K562 (cell line): ENCODE results near the gene RUSC1. TPM values are rescaled to one million over a fixed set of nuclear protein-coding genes. Genes with fewer than 3 reads are reported as not detected.

Experiments
- BACH1 ChIP-seq: fragments of 200-800 bp; sonication (Bioruptor generic); IDR thresholded peaks from 2 replicates; pipeline ENCODE4 v1.6.1; 2016; ENCODE audit warnings: missing genetic modification characterization, missing compliant biosample characterization
- BRCA1 ChIP-seq, 2 experiments: fragments of 450-650 bp in 1 of 2; sonication (generic) in 1 of 2; formaldehyde crosslinking in 1 of 2; IDR thresholded peaks; 2 replicates each; pipeline versions ENCODE4 v1.5.0 to v1.6.1; 2017 to 2020; ENCODE audit warnings: mild to moderate bottlenecking in 1 of 2, missing genetic modification reagents in 1 of 2
- BRF1 ChIP-seq: IDR thresholded peaks from 3 replicates; pipeline ENCODE4 v1.6.1; 2011; ENCODE audit warnings: borderline replicate concordance, mild to moderate bottlenecking; ENCODE audit not compliant: insufficient read length; ENCODE audit errors: extremely low read depth
- CBX2 ChIP-seq: fragments of 200-600 bp; sonication (generic); IDR thresholded peaks from one replicate; pipeline ENCODE4 v1.6.1; 2012; ENCODE audit warnings: mild to moderate bottlenecking, low read length, inconsistent platforms; ENCODE audit not compliant: insufficient read depth, poor library complexity, severe bottlenecking
- ELK1 ChIP-seq: sonication (generic); formaldehyde crosslinking; IDR thresholded peaks from 2 replicates; pipeline ENCODE4 v1.8.1; 2022; ENCODE audit warnings: missing genetic modification reagents
- HDAC8 ChIP-seq: fragments of 450-650 bp; IDR thresholded peaks from 2 replicates; pipeline ENCODE4 v1.6.1; 2016; ENCODE audit warnings: mild to moderate bottlenecking, missing genetic modification characterization, moderate library complexity, missing compliant biosample characterization
- HMGXB4 ChIP-seq: sonication (generic); formaldehyde crosslinking; IDR thresholded peaks from 2 replicates; pipeline ENCODE4 v1.8.1; 2023; ENCODE audit warnings: mild to moderate bottlenecking, missing genetic modification reagents
- KLF10 ChIP-seq: fragments of 250-450 bp; sonication (Bioruptor Pico); IDR thresholded peaks from 2 replicates; pipeline ENCODE4 v1.6.1; 2021; ENCODE audit warnings: matching md5 sums
- MYBL2 ChIP-seq, 2 experiments: fragments of 450-650 bp in 1 of 2; sonication (generic) in 1 of 2; formaldehyde crosslinking in 1 of 2; IDR thresholded peaks; 2 replicates each; pipeline versions ENCODE4 v1.6.1 to v1.8.1; 2017 to 2022; ENCODE audit warnings: borderline replicate concordance in 1 of 2, inconsistent platforms in 1 of 2, low read depth in 1 of 2, mild to moderate bottlenecking in 1 of 2, missing genetic modification reagents in 1 of 2, moderate library complexity in 1 of 2
- TBP ChIP-seq: optimal IDR thresholded peaks from 2 replicates; pipeline ENCODE3; 2011; ENCODE audit warnings: low read depth, low read length, improper control_type of control experiment
- YBX1 ChIP-seq: fragments of 450-650 bp; IDR thresholded peaks from 2 replicates; pipeline ENCODE4 v1.7.1; 2016; ENCODE audit warnings: mild to moderate bottlenecking
- ZBED1 ChIP-seq: IDR thresholded peaks from 2 replicates; pipeline ENCODE4 v1.6.1; 2014
- ZNF253 ChIP-seq: fragments of 250-450 bp; sonication (Bioruptor Pico); conservative IDR thresholded peaks from 2 replicates; pipeline ENCODE4 v1.6.1; 2021; ENCODE audit warnings: mild to moderate bottlenecking
- polyA plus RNA-seq, 8 experiments: library from polyadenylated mRNA; depleted of rRNA in 4 of 8; stranded (reverse) in 5 of 8; unstranded in 3 of 8; fragments of >200 nt; fragmentation: Nextera tagmentation in 2 of 8; fragmentation: Illumina TruSeq in 1 of 8; extraction: Ambion mirVana in 2 of 8; extraction: Trizol in 1 of 8; gene quantifications; 2 replicates each; pipeline versions ENCODE4 v1.2.1 to v1.2.3, GENCODE V29; 2011 to 2014; ENCODE audit warnings: inconsistent platforms in 1 of 8, missing spikeins in 1 of 8
- total RNA-seq, 7 experiments: library from RNA; depleted of rRNA in 6 of 7; stranded (reverse); fragments of >200 nt in 6 of 7; fragmentation: Illumina TruSeq in 2 of 7; extraction: Trizol in 2 of 7; gene quantifications; 2 replicates each; pipeline versions ENCODE4 v1.2.1 to v1.2.3, GENCODE V29; 2011 to 2021; ENCODE audit warnings: low replicate concordance in 1 of 7
- TF ChIP-seq, protein P1 (sequence below): fragments of 250-450 bp; sonication (Bioruptor Pico); IDR thresholded peaks from 2 replicates; pipeline ENCODE4 v1.4.0; 2020
- TF ChIP-seq, protein P2 (sequence below): fragments of 150-350 bp; IDR thresholded peaks from 2 replicates; pipeline ENCODE4 v1.6.1; 2014; ENCODE audit warnings: low read depth, mild to moderate bottlenecking, low read length, borderline replicate concordance
- TF ChIP-seq, protein P3 (sequence below): fragments of 450-650 bp; IDR thresholded peaks from 2 replicates; pipeline ENCODE4 v1.6.1; 2016; ENCODE audit warnings: low read depth, mild to moderate bottlenecking, moderate library complexity
- TF ChIP-seq, protein P4 (sequence below): fragments of 450-650 bp; IDR thresholded peaks from 2 replicates; pipeline ENCODE4 v1.6.1; 2016; ENCODE audit warnings: missing biosample characterization, missing genetic modification characterization

RUSC1 gene
- total and polyA plus RNA-seq, 9 of the 15 experiments (the other 6 are each of a cell fraction or from before 2014, with no cell fraction given): 5.7 to 68.3 (median 33.6) TPM

DNA sequence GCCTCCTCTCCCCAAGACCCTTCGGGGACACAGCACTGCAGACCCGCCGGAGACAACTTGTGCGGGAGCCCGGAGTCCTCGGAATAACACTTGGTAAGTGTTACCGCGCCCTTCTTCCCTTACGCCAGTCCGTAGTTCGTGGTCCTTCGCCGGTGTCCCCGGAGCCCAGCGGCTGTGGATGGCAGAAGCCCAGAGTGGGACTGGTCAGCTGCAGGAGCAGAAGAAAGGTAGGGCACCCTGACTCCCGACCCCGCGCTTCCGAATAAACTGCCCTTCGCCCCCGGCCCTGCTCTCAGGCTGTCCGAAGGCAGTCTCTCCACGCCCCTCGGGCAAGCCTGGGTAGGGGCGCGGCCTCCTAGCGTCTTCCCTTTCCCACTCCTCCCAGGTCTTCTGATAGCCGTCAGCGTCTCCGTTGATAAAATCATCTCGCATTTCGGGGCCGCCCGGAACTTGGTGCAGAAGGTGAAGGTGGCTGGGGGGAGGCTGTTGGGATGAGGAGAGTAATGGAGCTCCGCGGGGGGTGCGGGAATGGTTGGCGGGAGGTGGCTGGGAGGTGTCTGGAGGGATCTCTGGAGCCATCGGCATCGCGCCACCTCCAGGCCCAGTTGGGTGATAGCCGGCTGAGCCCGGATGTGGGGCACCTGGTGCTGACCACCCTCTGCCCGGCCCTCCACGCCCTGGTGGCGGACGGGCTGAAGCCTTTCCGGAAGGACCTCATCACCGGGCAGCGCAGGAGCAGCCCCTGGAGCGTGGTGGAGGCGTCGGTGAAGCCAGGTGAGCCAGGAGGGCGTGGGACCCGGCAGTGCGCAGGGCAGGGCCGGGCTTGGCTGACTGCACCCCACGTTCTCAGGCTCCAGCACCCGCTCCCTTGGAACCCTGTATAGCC, 4.3 kb downstream of the RUSC1 start (continued):
- TF ChIP-seq ZNF253 (CRISPR knock-in tag) (no peak), MYBL2 (IDR thresholded peaks at IDR 0.05; ENCODE audit: low read depth) (no peak), MYBL2 (CRISPR knock-in tag; IDR thresholded peaks at IDR 0.05; ENCODE audit: borderline replicate concordance) (no peak), HDAC8 (no peak), ELK1 (CRISPR knock-in tag) (no peak), BACH1 (tag) (no peak), HMGXB4 (CRISPR knock-in tag) (no peak), TBP (no peak), BRCA1 (IDR thresholded peaks at IDR 0.05) (no peak), BRCA1 (CRISPR knock-in tag; IDR thresholded peaks at IDR 0.05) (no peak), ZBED1 (no peak), BRF1 (no peak), KLF10 (no peak), YBX1 (no peak), CBX2 (no peak)
- TF ChIP-seq, protein P1, sequence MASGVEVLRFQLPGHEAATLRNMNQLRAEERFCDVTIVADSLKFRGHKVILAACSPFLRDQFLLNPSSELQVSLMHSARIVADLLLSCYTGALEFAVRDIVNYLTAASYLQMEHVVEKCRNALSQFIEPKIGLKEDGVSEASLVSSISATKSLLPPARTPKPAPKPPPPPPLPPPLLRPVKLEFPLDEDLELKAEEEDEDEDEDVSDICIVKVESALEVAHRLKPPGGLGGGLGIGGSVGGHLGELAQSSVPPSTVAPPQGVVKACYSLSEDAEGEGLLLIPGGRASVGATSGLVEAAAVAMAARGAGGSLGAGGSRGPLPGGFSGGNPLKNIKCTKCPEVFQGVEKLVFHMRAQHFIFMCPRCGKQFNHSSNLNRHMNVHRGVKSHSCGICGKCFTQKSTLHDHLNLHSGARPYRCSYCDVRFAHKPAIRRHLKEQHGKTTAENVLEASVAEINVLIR (CRISPR knock-in tag): no peak
- TF ChIP-seq, protein P2, sequence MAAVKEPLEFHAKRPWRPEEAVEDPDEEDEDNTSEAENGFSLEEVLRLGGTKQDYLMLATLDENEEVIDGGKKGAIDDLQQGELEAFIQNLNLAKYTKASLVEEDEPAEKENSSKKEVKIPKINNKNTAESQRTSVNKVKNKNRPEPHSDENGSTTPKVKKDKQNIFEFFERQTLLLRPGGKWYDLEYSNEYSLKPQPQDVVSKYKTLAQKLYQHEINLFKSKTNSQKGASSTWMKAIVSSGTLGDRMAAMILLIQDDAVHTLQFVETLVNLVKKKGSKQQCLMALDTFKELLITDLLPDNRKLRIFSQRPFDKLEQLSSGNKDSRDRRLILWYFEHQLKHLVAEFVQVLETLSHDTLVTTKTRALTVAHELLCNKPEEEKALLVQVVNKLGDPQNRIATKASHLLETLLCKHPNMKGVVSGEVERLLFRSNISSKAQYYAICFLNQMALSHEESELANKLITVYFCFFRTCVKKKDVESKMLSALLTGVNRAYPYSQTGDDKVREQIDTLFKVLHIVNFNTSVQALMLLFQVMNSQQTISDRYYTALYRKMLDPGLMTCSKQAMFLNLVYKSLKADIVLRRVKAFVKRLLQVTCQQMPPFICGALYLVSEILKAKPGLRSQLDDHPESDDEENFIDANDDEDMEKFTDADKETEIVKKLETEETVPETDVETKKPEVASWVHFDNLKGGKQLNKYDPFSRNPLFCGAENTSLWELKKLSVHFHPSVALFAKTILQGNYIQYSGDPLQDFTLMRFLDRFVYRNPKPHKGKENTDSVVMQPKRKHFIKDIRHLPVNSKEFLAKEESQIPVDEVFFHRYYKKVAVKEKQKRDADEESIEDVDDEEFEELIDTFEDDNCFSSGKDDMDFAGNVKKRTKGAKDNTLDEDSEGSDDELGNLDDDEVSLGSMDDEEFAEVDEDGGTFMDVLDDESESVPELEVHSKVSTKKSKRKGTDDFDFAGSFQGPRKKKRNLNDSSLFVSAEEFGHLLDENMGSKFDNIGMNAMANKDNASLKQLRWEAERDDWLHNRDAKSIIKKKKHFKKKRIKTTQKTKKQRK: no peak
- TF ChIP-seq, protein P3, sequence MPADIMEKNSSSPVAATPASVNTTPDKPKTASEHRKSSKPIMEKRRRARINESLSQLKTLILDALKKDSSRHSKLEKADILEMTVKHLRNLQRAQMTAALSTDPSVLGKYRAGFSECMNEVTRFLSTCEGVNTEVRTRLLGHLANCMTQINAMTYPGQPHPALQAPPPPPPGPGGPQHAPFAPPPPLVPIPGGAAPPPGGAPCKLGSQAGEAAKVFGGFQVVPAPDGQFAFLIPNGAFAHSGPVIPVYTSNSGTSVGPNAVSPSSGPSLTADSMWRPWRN: no peak
- TF ChIP-seq, protein P4, sequence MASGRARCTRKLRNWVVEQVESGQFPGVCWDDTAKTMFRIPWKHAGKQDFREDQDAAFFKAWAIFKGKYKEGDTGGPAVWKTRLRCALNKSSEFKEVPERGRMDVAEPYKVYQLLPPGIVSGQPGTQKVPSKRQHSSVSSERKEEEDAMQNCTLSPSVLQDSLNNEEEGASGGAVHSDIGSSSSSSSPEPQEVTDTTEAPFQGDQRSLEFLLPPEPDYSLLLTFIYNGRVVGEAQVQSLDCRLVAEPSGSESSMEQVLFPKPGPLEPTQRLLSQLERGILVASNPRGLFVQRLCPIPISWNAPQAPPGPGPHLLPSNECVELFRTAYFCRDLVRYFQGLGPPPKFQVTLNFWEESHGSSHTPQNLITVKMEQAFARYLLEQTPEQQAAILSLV (tag): no peak
